Sigmoid colon (tissue), 7 donors: ENCODE data around the gene SPDYE16. TPM values are rescaled to one million over a fixed set of nuclear protein-coding genes. Genes with fewer than 3 reads are reported as not detected.
"Not testable (repeated sequence)": the region's sequence is repeated elsewhere in the genome, so short reads cannot be mapped to it uniquely, and the experiment has no call there.

Experiments
- DNase-seq: peaks from one replicate; pipeline ENCODE4 v3.0.0-alpha.2; 2019
- H3K27ac ChIP-seq, 4 donors: fragments of 200-600 bp; sonication (generic); one replicate each; pipeline ENCODE4 v1.5.1; 2016 to 2019; ENCODE audit warnings: mild to moderate bottlenecking in 1 of 4
- H3K27me3 ChIP-seq, 3 donors: fragments of 200-600 bp; sonication (generic); one replicate each; pipeline ENCODE4 v1.5.1; 2019; ENCODE audit warnings: mild to moderate bottlenecking in 1 of 3
- H3K36me3 ChIP-seq, 4 donors: fragments of 200-600 bp; sonication (generic); one replicate each; pipeline ENCODE4 v1.5.1; 2016 to 2019
- H3K4me1 ChIP-seq, 4 donors: fragments of 200-600 bp; sonication (generic); one replicate each; pipeline ENCODE4 v1.5.1; 2017 to 2019
- H3K4me3 ChIP-seq, 4 donors: fragments of 200-600 bp; sonication (generic); one replicate each; pipeline ENCODE4 v1.5.1; 2017 to 2019; ENCODE audit warnings: mild to moderate bottlenecking in 2 of 4, moderate library complexity in 1 of 4
- H3K9me3 ChIP-seq, 4 donors: fragments of 200-600 bp in 3 of 4; sonication (generic) in 3 of 4; one replicate each; pipeline versions ENCODE4 v1.5.1 to v1.6.1; 2013 to 2019
- POLR2AphosphoS5 ChIP-seq, 4 donors: sonication (generic); formaldehyde crosslinking; IDR thresholded peaks; one replicate each; pipeline ENCODE4 v1.6.1; 2017; ENCODE audit warnings: antibody characterized with exemption in 4 of 4
- WGBS, 2 donors: extraction: QIAGEN DNeasy Blood & Tissue Kit; methylation state at CpG; one replicate each; pipeline ENCODE4 v1.1.7; 2013; 5-methylcytosine and 5-hydroxymethylcytosine counted together
- intact Hi-C: fragments of 100-400 bp; cut with DNase I; formaldehyde crosslinking; loops from one replicate; pipeline ENCODE4 v1.15.1; 2023
- polyA plus RNA-seq, 3 donors: library from polyadenylated mRNA; stranded (reverse); fragments of 200-250 nt; gene quantifications; one replicate each; pipeline ENCODE4 v1.2.3, GENCODE V29; 2013
- total RNA-seq, 4 donors: library from RNA; depleted of rRNA; stranded (reverse); fragments of >200 nt; gene quantifications; one replicate each; pipeline ENCODE4 v1.1.0, GENCODE V29; 2016
- donor health status: healthy with polysubstance abuse.
- donor health status: Bipolar disorder and iron deficiency.
- donor health status: healthy.

The SPDYE16 gene
- total and polyA plus RNA-seq, 7 donors, result 0.06 to 2.5 (median 0.38) TPM; not detected in 3

DNA sequence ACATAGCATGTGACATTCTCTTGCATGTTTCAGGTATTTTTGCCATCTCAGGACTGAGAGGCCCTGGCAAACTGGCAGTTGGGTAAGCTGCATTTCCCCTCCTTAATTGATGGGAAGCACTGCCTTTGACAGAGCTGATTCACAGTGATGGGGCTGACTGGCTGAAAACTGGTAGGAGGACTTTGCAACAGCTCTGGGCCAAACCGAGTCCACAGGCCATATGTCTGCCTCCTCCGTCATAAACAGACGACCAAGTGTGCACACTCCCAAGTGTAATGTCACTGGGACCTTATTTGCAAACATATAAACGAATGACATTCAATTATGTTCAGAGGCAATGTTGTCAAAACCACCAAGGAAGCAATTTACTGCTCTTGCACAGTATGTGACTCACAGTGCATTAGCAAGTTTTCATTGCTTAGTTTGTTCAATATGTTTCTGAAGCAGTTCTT lies 27.3 kb upstream of the SPDYE16 start:
- H3K27me3 ChIP-seq, intact Hi-C loops, H3K4me1 ChIP-seq, H3K4me3 ChIP-seq, H3K36me3 ChIP-seq, DNase-seq, H3K27ac ChIP-seq, H3K9me3 ChIP-seq: not testable (repeated sequence)
- WGBS, 2 donors, result 11 to 66% methylated on average over 4 of the region's 4 CpGs

GRCh38 chr7:76568742-76569141 lies 25.6 kb upstream of the SPDYE16 start:
- H3K27ac ChIP-seq, H3K9me3 ChIP-seq, H3K4me3 ChIP-seq, intact Hi-C loops, DNase-seq, H3K4me1 ChIP-seq, H3K36me3 ChIP-seq, H3K27me3 ChIP-seq: not testable (repeated sequence)

GRCh38 chr7:76567753-76568152 lies 24.7 kb upstream of the SPDYE16 start:
- H3K4me1 ChIP-seq, H3K27me3 ChIP-seq, H3K27ac ChIP-seq, H3K9me3 ChIP-seq, H3K36me3 ChIP-seq, DNase-seq, H3K4me3 ChIP-seq, intact Hi-C loops: not testable (repeated sequence)
- TF ChIP-seq POLR2AphosphoS5 (IDR thresholded peaks at IDR 0.05), result peak in 2 of 4 donors; percentile 57

GRCh38 chr7:76567311-76567710 lies 24.2 kb upstream of the SPDYE16 start:
- WGBS, 2 donors, result 98 to 99% methylated on average over 2 of the region's 4 CpGs
- H3K9me3 ChIP-seq, H3K27ac ChIP-seq, DNase-seq, H3K27me3 ChIP-seq, H3K4me1 ChIP-seq, H3K36me3 ChIP-seq, intact Hi-C loops, H3K4me3 ChIP-seq: not testable (repeated sequence)

DNA sequence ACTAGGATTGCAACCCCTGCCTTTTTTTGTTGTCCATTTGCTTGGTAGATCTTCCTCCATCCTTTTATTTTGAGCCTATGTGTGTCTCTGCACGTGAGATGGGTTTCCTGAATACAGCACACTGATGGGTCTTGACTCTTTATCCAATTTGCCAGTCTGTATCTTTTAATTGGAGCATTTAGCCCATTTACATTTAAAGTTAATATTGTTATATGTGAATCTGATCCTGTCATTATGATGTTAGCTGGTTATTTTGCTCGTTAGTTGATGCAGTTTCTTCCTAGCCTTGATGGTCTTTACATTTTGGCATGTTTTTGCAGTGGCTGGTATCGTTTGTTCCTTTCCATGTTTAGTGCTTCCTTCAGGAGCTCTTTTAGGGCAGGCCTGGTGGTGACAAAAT lies 21.9 kb upstream of the SPDYE16 start:
- WGBS, 2 donors, result 97 to 98% methylated on average over 2 of the region's 3 CpGs
- intact Hi-C loops, result not testable (repeated sequence)

DNA sequence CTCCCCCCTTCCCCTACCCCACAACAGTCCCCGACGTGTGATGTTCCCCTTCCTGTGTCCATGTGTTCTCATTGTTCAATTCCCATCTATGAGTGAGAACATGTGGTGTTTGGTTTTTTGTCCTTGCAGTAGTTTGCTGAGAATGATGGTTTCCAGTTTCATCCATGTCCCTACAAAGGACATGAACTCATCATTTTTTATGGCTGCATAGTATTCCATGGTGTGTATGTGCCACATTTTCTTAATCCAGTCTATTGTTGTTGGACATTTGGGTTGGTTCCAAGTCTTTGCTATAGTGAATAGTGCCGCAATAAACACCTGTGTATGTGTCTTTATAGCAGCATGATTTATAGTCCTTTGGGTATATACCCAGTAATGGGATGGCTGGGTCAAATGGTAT lies 18.2 kb upstream of the SPDYE16 start:
- H3K27ac ChIP-seq, intact Hi-C loops, H3K4me1 ChIP-seq, H3K4me3 ChIP-seq, H3K36me3 ChIP-seq, H3K9me3 ChIP-seq, DNase-seq, H3K27me3 ChIP-seq: not testable (repeated sequence)
- 93 to 97% methylated on average over 3 of the region's 3 CpGs for WGBS, 2 donors

More for the DNA sequence above, 21.9 kb upstream of the SPDYE16 start:
- H3K36me3 ChIP-seq, DNase-seq, H3K27ac ChIP-seq, H3K27me3 ChIP-seq, H3K9me3 ChIP-seq, H3K4me1 ChIP-seq, H3K4me3 ChIP-seq: not testable (repeated sequence)

DNA sequence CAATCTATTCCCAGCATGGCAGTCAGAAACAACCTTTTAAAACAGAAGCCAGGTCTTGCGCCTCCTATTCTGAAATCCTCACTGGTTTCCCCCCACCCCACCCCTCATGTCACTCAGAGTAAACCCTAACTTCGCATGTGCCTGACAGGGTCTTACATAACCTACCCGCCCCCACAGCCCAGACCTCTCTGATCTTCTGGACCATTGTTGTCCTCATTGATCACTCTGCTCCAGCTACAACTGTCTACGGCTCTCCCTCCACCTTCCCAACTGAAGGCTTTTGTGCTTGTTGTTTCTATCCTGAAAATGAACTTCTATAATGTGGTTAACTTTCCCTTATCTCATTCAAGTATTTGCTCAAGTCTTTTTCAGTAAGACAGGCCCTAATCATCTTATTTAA lies 17.1 kb upstream of the SPDYE16 start:
- H3K9me3 ChIP-seq, H3K4me1 ChIP-seq, H3K27ac ChIP-seq, H3K36me3 ChIP-seq, DNase-seq, H3K27me3 ChIP-seq, intact Hi-C loops, H3K4me3 ChIP-seq: not testable (repeated sequence)
- 89 to 91% methylated on average over 4 of the region's 4 CpGs for whole genome bisulfite sequencing, 2 donors

DNA sequence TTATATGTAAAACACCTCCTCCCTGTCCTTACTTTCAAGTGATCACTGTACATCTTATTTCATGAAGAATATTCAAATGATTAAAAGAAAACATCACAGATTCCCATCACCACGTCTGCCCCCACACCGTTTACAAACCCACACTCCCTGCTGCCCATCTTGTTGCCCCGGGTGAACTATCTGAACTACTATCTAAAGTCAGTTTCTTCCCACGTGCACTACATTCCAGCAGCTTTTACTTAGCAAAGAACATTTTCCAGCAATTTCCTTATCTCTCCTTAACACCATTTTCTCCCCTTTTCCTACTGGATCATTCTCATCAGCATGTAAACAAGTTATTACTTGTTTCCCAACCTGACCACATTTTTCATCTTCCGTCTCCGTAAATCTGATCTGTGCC lies 16.6 kb upstream of the SPDYE16 start:
- WGBS, 2 donors, result 76 to 84% methylated on average over 6 of the region's 6 CpGs
- not testable (repeated sequence) for DNase-seq

DNA sequence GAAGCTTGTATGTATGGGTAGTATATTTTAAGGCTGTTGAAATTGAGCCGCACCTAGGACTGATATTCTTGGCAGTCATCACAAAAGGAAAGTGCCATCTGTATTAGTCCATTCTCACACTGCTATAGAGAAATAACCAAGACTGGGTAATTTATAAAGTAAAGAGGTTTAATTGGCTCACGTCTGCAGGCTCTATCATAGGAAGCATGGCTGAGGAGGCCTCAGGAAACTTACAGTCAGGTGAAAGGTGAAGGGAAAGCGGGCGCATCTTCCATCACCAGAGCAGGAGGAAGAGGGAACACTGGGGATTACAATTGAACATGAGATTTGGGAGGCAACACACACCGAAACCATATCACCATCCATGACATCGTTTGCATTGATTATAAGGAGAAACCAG lies 8.9 kb upstream of the SPDYE16 start:
- H3K27me3 ChIP-seq, H3K27ac ChIP-seq, H3K36me3 ChIP-seq, intact Hi-C loops, H3K9me3 ChIP-seq, DNase-seq, H3K4me3 ChIP-seq: not testable (repeated sequence)
- 89 to 96% methylated on average over 6 of the region's 6 CpGs for WGBS, 2 donors
- H3K4me1 ChIP-seq, result peaks cover 0 to 13% (median 2%) of the 10 kb centered on the region in 4 donors

More for the DNA sequence above, 16.6 kb upstream of the SPDYE16 start:
- H3K36me3 ChIP-seq, H3K9me3 ChIP-seq, H3K27ac ChIP-seq, intact Hi-C loops, H3K4me3 ChIP-seq, H3K27me3 ChIP-seq, H3K4me1 ChIP-seq: not testable (repeated sequence)

DNA sequence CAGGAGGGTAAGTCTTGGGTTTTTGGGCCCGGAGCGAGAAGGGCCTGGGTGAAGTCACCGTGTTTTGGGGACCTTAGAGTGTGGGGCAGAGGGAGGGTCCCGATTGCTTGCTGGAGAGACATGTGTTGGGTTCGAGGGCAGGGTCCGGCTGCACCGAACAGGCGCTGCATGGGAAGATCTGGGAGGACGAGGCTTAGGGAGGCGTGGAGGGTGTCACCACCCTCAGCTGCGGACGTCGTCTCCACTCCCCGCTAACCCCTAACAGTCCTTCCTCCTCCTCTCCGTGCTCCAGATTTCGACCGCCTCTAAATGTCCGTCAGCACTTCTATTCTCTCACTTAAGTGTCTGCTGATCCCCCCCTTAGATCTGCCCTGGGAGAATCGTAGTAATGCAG lies 6.8 kb upstream of the SPDYE16 start:
- H3K9me3 ChIP-seq, H3K36me3 ChIP-seq, DNase-seq, H3K27me3 ChIP-seq, intact Hi-C loops: not testable (repeated sequence)
- 0 to 1% methylated on average over 19 of the region's 19 CpGs for WGBS, 2 donors
- Histone ChIP-seq H3K4me1 (peaks cover 0 to 13% (median 2%) of the 10 kb centered on the region in 4 donors), H3K27ac (peak overlapping the region; percentile 96 to 98 (median 96)), H3K4me3 (peak overlapping the region; percentile 89 to 99 (median 94))
